NCI-H1436 treated with DMSO at 0.1 percent for 48 hours (cell line): ENCODE results near the gene SLC25A39.
"Not testable (repeated sequence)": the region's sequence is repeated elsewhere in the genome, so short reads cannot be mapped to it uniquely, and the experiment has no call there.

ENCODE experiments used
- DNase-seq: peaks from one replicate; lab custom pipeline; 2025; lab: John Stamatoyannopoulos, UW

Gene SLC25A39

DNA sequence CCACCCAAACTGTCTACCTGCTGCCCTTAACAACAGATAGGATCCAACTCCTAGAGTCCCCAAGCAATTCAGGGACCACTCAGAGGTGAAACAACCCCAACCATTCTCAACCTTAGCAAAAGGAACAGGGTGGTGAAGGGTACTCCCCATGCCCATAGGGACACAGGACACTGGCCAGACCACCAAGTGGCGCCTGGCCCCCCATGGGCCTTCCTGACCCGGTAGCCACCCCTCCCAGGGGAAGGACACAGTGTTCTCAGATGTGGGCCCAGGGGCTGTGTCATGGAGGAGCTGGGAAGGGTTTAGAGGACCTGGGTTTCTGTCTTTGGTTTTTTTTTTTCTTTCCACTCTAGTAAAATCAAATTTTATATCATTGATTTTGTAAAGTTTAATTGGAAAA is 9.7 kb upstream of the SLC25A39 start:
- DNase-seq: no peak

DNA sequence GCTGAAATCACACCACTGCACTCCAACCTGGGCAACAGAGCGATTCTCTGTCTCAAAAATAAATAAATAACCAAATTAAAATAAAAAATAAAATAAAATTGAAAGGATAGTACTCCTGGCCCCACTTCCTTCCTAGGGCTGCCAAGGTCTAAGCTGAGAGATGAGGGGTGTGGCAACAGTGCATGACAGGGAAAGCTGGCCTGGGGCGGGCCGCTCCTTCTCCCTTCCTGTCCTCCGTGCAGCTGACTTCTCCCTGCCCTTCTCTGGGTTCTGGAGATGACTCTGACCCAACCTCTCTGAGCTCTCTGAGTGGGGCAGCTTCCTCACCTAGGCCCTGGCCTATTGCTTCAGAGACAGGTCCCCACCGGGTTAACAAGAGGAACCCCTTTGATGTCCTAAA is 8.7 kb upstream of the SLC25A39 start:
- DNase-seq: no peak

DNA sequence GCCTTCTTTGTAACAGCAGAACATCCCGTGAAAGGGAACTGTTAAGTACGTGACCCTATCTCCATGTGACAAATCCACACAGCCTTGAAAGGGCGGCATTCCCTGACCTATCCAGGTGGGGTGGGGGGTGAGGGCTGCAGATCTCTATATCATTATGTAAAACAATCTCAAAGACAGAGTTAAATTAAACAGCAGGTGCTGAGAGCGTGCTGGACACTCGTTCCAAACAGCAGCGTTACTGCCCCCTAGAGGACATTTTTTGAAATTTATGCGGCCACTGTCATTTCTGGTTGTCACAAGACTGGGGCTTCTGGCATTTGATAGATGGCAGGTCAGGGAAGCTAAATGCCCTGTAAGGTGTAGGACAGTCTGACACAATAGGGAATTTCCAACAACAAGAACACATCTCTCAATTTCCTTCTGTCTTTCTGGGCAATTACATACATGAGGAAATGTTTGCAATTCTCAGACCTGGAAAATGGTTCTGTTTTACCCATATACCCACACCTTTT is 6.7 kb upstream of the SLC25A39 start:
- DNase-seq: peak; percentile 65

DNA sequence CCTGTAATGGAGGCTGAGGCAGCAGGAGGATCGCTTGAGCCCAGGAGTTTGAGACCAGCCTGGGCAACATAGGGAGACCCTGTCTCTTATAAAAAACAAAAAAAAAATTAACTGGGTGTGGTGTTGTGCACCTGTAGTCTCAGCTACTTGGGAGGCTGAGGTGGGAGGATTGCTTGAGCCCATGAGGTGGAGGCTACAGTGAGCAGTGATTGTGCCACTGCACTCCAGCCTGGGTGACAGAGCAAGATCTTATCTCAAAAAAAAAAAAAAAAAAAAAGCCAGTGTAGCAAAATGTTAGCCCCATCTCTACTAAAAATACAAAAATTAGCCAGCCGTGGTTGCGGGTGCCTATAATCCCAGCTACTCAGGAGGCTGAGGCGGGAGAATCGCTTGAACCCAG is 5.6 kb upstream of the SLC25A39 start:
- not testable (repeated sequence) for DNase-seq

DNA sequence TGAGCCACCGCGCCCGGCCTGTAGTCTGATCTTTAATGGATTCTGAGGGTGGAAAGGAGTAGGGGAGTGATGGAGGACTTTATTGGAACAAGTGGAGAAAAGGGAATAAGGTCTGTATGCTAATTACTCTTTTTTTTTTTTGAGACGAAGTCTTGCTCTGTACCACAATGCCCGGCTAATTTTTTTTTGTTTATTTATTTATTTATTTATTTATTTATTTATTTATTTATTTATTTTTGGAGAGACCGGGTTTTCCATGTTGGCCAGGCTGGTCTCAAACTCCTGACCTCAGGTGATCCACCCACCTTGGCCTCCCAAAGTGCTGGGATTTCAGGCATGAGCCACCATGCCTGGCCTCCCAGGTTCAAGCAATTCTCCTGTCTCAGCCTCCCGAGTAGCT is 4.9 kb upstream of the SLC25A39 start:
- DNase-seq: not testable (repeated sequence)

DNA sequence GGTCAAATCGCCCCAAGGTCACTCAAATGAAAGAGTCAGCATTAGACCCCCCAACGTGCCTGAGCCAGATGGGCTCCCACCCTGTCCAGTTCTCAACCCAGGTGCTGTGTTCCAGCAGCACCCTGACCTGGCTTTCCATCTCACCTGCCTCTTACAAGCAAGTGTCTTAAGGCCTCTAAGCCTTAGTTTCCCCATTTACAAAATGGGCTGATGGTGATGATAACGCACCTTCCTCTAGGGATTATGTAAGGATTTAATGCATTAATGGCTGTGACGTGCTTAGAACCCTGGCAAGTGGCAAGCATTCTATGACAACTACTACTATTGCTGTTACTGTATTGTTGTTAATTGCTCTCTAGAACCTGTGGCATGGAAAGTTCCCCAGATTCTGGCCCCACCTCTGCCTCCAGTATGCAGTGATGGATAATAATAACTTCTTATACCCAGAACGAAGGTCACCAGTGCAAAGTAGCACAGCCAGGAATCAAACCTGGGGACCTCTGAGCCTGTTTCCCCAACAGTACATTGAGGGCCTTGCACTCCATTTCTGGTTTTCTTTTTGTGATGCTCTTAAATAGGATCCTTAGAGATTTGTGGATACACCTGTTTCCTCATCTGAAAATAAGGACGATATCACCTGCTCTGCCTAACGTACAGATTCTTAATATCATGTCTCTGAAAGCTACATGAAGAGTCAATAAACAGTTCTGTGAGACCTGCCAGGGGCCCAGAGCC is 3.3 kb upstream of the SLC25A39 start:
- DNase-seq: no peak

DNA sequence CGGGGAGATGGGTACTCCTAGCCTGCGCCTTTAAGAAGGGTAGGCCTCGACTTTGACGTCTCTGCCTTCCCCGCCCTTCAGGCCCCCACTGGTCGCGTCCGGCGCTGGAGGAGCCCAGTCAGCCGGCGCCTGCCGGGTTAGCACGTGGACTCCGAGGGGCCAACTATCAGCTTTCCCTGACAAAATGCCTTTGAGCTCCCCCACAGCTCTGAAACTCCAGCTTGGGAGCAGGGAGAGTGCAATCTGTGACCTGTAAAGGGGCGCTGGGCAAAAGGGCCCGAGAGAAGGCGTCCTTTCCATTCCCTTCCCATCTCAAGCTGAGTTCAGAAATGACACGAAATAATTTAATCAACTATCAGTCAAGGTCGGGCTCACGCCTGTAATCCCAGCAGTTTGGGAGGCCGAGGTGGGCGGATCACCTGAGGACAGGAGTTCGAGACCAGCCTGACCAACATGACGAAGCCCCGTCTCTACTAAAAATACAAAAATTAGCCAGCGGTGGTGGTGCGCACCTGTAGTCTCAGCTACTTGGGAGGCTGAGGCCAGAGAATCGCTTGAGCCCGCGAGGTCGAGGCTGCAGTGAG is 2.3 kb upstream of the SLC25A39 start:
- peak; percentile 83 for DNase-seq

DNA sequence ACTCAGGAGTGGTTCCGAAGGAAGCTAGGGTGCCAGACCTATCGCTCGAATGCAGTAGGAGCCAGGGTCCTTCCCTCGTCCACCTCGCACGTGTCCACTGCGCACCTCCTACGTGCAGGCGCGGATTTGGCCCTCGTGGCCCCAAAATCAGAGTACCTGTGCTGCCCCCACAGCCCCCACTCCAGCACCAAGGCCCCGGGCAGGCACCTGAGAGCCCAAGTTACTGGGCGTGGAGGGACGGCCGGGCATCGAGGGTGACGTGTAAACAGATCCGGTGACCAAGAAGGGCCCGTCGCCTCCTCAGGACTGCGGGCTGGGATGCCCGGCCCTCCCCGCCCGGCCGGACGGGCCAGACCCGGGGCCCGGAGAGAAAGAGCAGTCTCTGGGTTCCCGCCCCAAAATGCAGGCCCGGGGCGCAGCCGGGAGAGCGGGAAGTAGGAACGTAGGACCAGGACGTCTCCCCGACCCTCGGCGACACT is 492 bp downstream of the SLC25A39 start:
- no peak for DNase-seq

DNA sequence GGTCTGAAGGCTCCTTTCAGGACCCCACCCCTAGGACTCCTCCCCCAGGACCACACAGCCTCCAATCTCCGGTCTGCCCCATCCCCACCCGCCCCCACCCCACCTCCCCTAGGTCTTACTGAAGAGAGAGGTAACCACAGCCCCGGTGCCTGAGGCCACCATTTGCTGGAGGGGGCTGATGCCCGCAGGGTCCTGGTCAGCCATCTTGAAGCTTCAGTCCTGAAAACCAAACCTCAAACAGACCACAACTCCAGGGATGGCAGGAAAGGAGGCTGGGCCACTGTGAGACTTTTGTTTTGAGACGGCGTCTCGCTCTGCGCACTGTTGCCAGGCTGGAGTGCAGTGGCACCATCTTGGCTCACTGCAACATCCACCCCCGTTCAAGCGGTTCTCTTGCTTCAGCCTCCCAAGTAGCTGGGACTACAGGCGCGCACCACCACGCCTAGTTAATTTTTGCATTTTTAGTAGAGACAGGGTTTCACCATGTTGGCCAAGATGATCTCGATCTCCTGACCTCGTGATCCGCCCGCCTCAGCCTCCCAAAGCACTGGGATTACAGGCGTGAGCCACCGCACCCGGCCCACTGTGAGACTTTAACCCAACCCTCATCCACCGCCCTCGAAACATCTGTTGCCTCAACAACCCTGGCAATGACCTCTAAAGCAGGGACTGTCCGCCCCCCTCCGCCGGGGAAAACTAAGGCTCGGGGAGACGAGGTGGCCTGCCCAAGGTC is 1.1 kb downstream of the SLC25A39 start:
- DNase-seq: no peak

DNA sequence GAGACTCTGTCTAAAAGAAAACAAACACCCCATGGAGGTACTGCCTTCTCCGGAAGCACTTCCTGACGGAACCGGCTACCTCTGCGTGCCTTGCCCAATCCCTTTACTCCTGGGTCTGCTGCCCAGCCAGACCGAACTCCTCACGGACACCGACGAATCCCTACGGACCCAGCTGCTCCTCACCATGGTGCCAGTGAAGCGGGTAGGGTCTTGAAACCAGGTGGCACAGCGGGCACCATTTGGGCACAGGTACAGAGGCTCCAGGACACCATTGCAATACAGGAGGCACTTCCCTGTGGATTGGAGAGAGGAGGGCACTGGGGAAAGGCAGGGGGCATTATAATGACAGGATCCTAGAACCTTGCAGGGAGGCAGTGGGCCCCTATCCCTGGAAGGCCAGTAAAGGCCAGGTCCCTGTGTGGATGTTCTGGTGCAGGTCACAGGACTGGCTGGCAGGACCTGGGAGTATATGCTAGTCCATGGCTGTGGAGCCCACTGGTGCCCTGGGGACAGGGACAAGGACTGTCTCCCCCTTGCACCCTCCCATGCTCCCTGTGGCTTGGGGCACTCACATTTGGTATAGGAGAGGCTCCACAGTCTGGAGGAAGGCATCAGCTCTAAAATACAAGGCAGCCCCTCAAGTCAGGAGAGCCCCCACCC is 2.3 kb downstream of the SLC25A39 start:
- no peak for DNase-seq

DNA sequence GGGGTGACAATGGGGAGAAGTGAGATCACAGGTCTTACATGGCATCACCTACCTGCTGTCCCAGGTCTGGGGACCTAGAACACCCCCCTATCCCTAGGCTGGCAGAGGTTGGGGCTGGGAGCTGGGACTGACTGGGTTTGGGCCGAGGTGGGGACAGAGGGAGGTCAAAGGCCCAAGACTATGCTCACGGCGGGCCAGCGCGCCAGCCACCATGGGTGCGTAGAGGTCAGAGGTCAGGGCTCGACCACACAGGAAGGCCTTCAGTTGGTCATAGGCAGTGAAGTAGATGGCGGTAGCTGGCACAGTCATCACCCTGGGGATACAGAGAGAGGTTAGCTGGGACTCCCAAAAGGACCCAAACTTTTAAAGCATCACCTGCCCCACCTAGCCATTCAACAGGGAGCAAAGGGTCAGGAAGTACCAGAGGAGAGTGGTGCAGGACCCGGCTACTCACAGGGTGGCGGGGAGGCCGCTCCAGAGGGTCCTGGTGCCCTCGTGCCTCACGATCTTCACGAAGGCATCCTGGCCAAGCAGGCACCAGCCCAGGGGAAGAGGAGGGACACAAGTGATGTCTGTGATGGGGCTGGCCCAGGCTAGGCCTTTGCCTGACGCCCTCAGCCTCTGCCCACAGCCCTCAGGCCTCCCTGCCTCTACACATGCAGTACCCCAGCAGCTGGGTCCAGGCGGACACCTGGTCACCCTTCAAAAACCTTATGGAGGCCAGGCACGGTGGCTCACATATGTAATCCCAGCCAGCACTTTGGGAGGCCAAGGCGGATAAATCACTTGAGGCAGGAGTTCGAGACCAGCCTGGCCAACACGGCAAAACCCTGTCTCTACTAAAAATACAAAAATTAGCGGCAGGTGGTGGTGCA is 3.1 kb downstream of the SLC25A39 start:
- no peak for DNase-seq

DNA sequence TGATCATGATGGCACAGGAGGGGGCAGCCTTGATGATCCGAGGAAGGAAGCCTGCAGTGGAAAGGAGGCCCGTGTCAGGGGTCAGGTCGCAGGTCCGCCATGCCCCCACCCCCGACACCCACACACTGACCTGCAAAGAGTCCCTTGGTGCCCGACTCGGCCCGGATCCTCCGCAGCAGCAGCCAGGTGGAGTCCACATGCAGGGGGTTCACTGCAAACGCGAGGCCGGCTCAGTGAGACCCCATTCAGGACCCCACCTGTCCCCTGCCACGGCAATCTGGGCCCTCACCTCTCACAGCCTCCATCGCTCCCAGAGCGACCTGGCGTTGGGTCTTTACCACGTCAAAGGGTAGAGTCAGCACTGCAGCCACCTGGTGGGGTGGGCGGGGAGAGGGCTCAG is 4.6 kb downstream of the SLC25A39 start:
- no peak for DNase-seq

DNA sequence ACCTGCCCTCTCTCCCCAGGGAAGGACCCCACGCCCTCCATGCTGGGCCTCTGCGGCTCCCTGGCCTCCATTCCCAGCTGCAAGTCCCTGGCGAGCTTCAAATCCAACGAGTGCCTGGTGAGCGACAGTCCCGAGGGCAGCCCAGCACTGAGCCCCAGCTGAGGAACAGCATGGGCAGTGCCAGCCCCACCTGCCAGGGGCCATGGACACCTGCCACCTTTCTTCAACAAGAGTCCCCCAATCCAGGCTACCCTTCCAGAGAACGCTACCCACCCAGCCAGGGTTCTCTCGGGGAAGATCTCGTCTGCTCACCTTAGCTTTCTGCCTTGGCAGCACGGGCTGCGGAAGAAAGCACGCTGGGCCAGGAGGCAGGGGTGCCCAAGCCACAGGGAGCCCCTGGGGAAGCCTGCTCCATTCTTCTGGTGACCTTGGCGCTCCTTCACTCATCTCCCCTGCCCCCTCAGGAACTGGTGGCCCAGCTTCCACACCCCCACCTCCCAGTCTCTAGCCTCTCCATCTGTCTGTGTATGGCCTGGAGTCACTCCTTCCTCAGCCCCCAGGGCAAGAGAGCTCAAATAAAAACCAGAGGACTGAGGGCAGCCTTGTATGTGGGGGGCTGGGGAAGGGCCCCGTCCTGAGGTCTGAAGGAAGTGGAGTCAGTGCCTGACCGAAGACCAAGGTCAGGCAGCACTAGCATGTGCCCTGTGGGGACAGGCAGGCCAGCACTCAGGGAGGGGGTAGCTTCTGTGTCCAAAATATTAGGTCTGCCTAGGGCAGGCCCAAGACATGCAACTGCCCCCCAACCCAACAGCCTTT is 6.3 kb downstream of the SLC25A39 start:
- no peak for DNase-seq

DNA sequence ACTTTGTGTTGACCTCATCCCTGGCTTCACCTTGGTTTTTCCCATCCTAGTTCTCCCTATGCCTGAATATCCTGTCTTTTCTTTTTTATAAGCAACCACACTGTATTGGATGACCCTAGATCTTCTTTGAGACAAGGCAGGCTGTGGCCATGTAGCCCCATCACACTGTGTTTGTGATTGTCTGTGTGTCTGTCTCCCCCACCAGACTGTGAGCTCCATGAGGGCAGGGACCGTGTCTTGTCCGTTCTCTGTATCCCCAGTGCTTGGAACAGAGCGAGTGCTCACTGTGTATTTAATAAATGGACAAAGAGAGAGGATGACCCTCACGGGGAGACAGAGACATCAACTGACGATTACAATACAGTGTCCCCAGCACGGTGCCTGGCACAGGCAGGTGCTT is 7.1 kb downstream of the SLC25A39 start:
- DNase-seq: no peak

DNA sequence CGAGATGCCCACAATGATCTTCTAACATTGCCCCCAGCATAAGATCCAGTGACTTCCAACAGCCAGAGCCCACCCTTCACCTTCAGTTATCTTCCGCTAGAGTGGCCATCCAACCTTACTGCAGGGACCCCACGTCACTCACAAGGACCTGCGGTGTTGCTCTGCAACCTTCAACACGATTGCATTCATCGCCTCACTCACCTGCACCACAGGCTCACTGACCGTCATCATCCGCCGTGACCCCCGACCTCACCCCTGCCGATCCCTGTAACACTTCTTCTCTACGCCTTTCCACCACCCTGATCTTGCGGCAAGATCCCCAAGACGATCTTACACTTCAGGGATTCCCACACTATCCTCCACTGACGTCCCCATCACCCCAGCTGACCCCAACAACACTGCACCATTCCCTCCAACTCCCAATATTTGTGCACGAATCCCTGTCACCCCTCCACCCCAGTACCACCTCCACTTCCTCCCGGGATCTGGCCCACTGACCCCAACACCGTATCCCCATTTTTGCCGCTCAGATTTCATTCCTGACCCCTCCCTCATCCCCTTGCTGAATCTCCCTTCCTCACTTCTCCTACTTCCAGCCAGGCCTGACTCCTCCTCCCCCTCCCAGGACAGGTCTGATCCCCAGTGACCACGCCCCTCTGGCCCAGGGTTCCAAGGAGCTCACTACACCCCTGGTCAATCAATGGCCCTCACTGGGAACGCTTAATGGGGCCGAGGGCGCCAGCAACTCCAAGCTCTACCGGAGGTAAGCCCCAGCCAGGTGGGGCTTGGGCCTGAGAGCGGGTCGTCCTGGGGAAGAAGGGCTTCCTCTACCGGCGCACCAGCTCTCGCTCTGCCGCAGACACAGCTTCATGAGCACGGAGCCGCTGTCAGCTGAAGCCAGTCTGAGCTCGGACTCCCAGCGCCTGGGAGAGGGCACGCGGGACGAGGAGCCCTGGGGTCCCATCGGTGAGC is 8.6 kb downstream of the SLC25A39 start:
- DNase-seq: no peak

DNA sequence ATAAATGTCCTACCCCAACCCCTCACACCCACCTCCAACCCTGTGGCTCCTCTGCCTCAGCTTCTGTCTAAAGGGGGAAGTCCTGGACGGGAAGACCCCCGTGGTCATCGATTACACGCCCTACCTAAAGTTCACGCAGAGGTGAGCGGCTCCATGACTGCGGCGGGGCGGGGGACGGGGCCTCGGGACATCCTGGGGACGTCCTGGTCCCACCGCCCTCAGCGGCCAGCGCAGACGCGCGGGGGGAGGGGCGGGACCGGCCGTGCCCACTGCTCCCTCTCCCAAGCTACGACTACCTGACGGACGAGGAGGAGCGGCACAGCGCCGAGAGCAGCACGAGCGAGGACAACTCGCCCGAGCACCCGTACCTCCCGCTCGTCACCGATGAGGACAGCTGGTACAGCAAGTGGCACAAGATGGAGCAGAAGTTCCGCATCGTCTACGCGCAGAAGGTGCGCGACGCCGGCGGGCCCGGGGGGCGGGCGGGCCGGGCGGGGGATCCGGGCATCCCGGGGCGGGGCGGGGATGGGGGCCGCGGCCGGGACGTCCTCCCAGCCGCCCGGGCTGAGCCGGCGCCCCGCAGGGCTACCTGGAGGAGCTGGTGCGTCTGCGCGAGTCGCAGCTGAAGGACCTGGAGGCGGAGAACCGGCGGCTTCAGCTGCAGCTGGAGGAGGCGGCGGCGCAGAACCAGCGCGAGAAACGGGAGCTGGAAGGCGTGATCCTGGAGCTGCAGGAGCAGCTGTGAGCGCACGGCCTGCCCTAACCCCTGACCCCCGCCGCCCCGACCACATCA is 9.6 kb downstream of the SLC25A39 start:
- DNase-seq: no peak

DNA sequence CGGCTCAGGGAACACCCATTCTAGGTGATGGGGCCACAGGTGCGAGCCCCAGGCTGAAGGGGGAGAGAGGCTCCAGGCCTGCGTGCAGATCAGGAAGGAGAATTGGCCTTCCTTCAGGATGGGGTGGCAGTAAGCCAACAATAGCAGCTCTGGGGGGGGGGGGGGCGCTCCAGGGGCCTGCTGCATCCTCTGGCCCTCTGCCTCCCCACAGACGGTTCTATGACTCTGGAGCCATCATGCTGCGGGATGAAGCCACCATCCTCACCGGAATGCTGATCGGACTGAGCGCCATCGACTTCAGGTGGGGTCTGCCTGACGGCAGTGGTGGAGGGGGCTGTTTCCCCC is 10.1 kb downstream of the SLC25A39 start:
- DNase-seq: no peak

DNA sequence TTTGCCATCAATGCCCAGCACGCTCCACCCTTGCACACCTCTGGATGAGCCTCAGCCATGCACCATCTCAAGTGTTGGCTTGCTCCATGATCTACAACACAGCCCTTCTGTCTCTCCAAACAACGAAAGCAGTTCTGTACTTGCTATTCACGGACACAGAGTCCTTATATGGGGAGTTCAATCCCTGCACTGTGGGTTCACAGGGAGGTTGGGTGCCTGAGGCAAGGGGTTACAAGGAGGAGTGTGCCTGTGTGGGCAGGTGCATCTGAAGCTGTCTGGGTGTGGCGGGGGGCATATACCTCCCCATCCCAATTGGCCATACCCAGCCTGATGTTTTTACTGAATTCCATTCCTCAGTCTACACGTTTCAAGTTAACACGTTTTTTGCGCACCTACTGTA is 10.6 kb downstream of the SLC25A39 start:
- DNase-seq: no peak
